HEK293 (cell line): ENCODE results near the gene SLC8A1.

Experiments used
- CTCF ChIA-PET: fragments of 350-600 bp; formaldehyde crosslinking; extraction: SDS; loops from one replicate; lab custom pipeline; 2021; ENCODE audit warnings: antibody characterized with exemption; lab: Yijun Ruan, JAX
- POLR2A ChIA-PET: fragments of 300-600 bp; formaldehyde crosslinking; extraction: SDS; loops from one replicate; lab custom pipeline; 2020; ENCODE audit warnings: antibody characterized with exemption, inconsistent platforms; lab: Yijun Ruan, JAX
- H3K27ac ChIP-seq: fragments of 200-500 bp; sonication (Bioruptor generic); 2 replicates; pipeline ENCODE4 v1.5.1; 2014; ENCODE audit warnings: low read depth, low read length, control low read depth, inconsistent platforms; ENCODE audit errors: extremely low read depth
- H3K36me3 ChIP-seq, 2 experiments: fragments of 200-500 bp in 1 of 2; sonication (Bioruptor generic) in 1 of 2; 1 replicate in 1 of 2; 2 replicates in 1 of 2; pipeline ENCODE4 v1.5.1; 2014 to 2017; ENCODE audit warnings: inconsistent platforms in 2 of 2, low read length in 2 of 2; ENCODE audit not compliant: control insufficient read depth in 2 of 2, insufficient read depth in 1 of 2
- H3K4me1 ChIP-seq: fragments of 200-500 bp; sonication (Bioruptor generic); 2 replicates; pipeline ENCODE4 v1.5.1; 2014; ENCODE audit warnings: mild to moderate bottlenecking, low read length, inconsistent platforms; ENCODE audit not compliant: control insufficient read depth, insufficient read depth
- H3K4me3 ChIP-seq: 2 replicates; pipeline ENCODE4 v1.5.1; 2011; ENCODE audit warnings: low read depth, mild to moderate bottlenecking, control low read depth, low read length, moderate library complexity
- H3K9me3 ChIP-seq: fragments of 200-500 bp; sonication (Bioruptor generic); 2 replicates; pipeline ENCODE4 v1.5.1; 2014; ENCODE audit warnings: low read depth, low read length, inconsistent platforms; ENCODE audit not compliant: control insufficient read depth, insufficient read depth
- BCL11A ChIP-seq: fragments of 450-650 bp; formaldehyde crosslinking; IDR thresholded peaks from 2 replicates; pipeline ENCODE4 v1.5.1; 2016; ENCODE audit warnings: low read depth, missing biosample characterization, missing genetic modification characterization
- HOXA7 ChIP-seq: sonication (generic); formaldehyde crosslinking; IDR thresholded peaks from 2 replicates; pipeline ENCODE4 v1.8.1; 2022; ENCODE audit warnings: missing genetic modification reagents, borderline replicate concordance
- IKZF3 ChIP-seq: fragments of 450-650 bp; IDR thresholded peaks from 2 replicates; pipeline ENCODE4 v1.5.0; 2018; ENCODE audit warnings: missing biosample characterization, mild to moderate bottlenecking, missing genetic modification characterization, moderate library complexity
- ZBTB17 ChIP-seq: fragments of 450-650 bp; formaldehyde crosslinking; IDR thresholded peaks from 2 replicates; pipeline ENCODE4 v1.5.1; 2016; ENCODE audit warnings: missing biosample characterization, missing genetic modification characterization
- ZIC2 ChIP-seq: fragments of 450-650 bp; formaldehyde crosslinking; IDR thresholded peaks from 2 replicates; pipeline ENCODE4 v1.5.1; 2016; ENCODE audit warnings: missing biosample characterization, missing genetic modification characterization
- ZNF132 ChIP-seq: fragments of 450-650 bp; formaldehyde crosslinking; IDR thresholded peaks from 2 replicates; pipeline ENCODE4 v1.5.1; 2017; ENCODE audit warnings: missing biosample characterization, missing genetic modification characterization, borderline replicate concordance
- ZNF16 ChIP-seq: fragments of 450-650 bp; formaldehyde crosslinking; IDR thresholded peaks from 2 replicates; pipeline ENCODE4 v1.5.1; 2016; ENCODE audit warnings: low read depth, missing biosample characterization, missing genetic modification characterization
- ZNF214 ChIP-seq: fragments of 450-650 bp; formaldehyde crosslinking; IDR thresholded peaks from 2 replicates; pipeline ENCODE4 v1.5.1; 2017; ENCODE audit warnings: missing biosample characterization, mild to moderate bottlenecking, missing genetic modification characterization, borderline replicate concordance
- ZNF23 ChIP-seq: fragments of 450-650 bp; formaldehyde crosslinking; IDR thresholded peaks from 2 replicates; pipeline ENCODE4 v1.5.1; 2016; ENCODE audit warnings: missing biosample characterization, missing genetic modification characterization, borderline replicate concordance
- ZNF24 ChIP-seq: fragments of 450-650 bp; formaldehyde crosslinking; IDR thresholded peaks from 2 replicates; pipeline ENCODE4 v1.5.1; 2016; ENCODE audit warnings: missing biosample characterization, missing genetic modification characterization
- ZNF248 ChIP-seq: fragments of 450-650 bp; formaldehyde crosslinking; IDR thresholded peaks from 2 replicates; pipeline ENCODE4 v1.5.1; 2017; ENCODE audit warnings: missing biosample characterization, missing genetic modification characterization
- ZNF394 ChIP-seq: fragments of 450-650 bp; formaldehyde crosslinking; IDR thresholded peaks from 2 replicates; pipeline ENCODE4 v1.5.1; 2016; ENCODE audit warnings: missing biosample characterization, missing genetic modification characterization, mild to moderate bottlenecking, moderate library complexity, borderline replicate concordance
- ZNF514 ChIP-seq: fragments of 450-650 bp; formaldehyde crosslinking; IDR thresholded peaks from 2 replicates; pipeline ENCODE4 v1.5.1; 2016; ENCODE audit warnings: missing biosample characterization, missing genetic modification characterization
- ZNF530 ChIP-seq: fragments of 450-650 bp; formaldehyde crosslinking; IDR thresholded peaks from 2 replicates; pipeline ENCODE4 v1.5.1; 2016; ENCODE audit warnings: low read depth, missing biosample characterization, missing genetic modification characterization
- ZNF558 ChIP-seq: fragments of 450-650 bp; formaldehyde crosslinking; IDR thresholded peaks from 2 replicates; pipeline ENCODE4 v1.5.1; 2016; ENCODE audit warnings: missing biosample characterization, missing genetic modification characterization
- ZNF610 ChIP-seq: fragments of 450-650 bp; formaldehyde crosslinking; IDR thresholded peaks from 2 replicates; pipeline ENCODE4 v1.5.1; 2016; ENCODE audit warnings: missing biosample characterization, missing genetic modification characterization, borderline replicate concordance
- ZNF626 ChIP-seq: fragments of 450-650 bp; sonication (Bioruptor Pico); formaldehyde crosslinking; IDR thresholded peaks from 2 replicates; pipeline ENCODE4 v1.5.1; 2018; ENCODE audit warnings: missing biosample characterization, missing genetic modification characterization, inconsistent platforms
- ZNF791 ChIP-seq: fragments of 450-650 bp; formaldehyde crosslinking; IDR thresholded peaks from 2 replicates; pipeline ENCODE4 v1.5.1; 2016; ENCODE audit warnings: missing biosample characterization, missing genetic modification characterization
- TF ChIP-seq, protein P1 (sequence below): fragments of 450-650 bp; formaldehyde crosslinking; IDR thresholded peaks from 2 replicates; pipeline ENCODE4 v1.5.1; 2016; ENCODE audit warnings: missing biosample characterization, missing genetic modification characterization, borderline replicate concordance
- TF ChIP-seq, protein P2 (sequence below): fragments of 450-650 bp; formaldehyde crosslinking; IDR thresholded peaks from 2 replicates; pipeline ENCODE4 v1.5.1; 2016; ENCODE audit warnings: missing biosample characterization, missing genetic modification characterization
- TF ChIP-seq, protein P3 (sequence below): fragments of 450-650 bp; formaldehyde crosslinking; IDR thresholded peaks from 2 replicates; pipeline ENCODE4 v1.5.1; 2017; ENCODE audit warnings: missing biosample characterization, missing genetic modification characterization
- TF ChIP-seq, protein P4 (sequence below): fragments of 450-650 bp; formaldehyde crosslinking; IDR thresholded peaks from 2 replicates; pipeline ENCODE4 v1.5.1; 2016; ENCODE audit warnings: missing biosample characterization, missing genetic modification characterization
- TF ChIP-seq, protein P5 (sequence below): fragments of 450-650 bp; formaldehyde crosslinking; IDR thresholded peaks from 2 replicates; pipeline ENCODE4 v1.5.1; 2016; ENCODE audit warnings: missing biosample characterization, missing genetic modification characterization, low read depth

Gene SLC8A1

DNA sequence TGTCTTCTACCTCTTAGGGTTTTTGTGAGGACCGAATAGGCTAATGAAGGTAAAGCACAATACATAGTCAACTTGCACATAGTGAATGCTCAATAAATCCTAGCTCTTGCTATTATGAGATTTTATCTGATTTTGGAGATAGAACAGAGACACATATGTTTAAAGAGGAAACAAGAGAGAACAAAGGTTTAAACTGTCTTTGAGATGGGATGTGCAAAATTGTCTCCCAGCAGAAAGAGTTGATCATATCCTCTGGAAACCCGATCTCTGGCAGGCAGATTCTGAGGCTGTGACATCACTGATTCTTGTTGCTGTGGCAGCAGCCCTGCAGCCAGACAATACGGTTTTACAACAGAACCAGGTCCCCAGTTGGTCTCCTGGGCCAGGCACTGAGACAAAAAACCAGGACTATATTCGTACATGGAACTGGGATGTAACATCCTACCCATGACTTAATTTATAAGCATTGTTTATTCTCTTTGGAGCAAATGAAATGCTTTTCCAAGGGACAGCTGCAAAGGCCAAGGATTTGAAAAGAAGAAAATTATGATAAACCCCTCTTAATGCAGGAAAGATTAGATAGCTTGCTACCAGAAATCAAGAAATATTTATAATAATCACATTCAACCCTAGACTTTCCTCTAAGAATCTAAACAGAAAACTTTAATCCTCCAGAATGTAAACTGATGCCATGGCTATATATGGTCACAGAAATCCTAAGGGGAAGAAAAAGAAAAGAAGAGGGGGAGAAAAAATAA lies 80.2 kb downstream of the SLC8A1 start:
- no peak overlapping the region for H3K27ac ChIP-seq
- no peaks in the 10 kb centered on the region for H3K9me3 ChIP-seq
- no peak overlapping the region for H3K4me3 ChIP-seq
- no peaks in the 10 kb centered on the region for H3K36me3 ChIP-seq
- H3K4me1 ChIP-seq, result no peaks in the 10 kb centered on the region
- TF ChIP-seq ZNF514 (tag by site-specific recombination), result no peak
- no peak for TF ChIP-seq ZNF214 (tag by site-specific recombination)
- no peak for TF ChIP-seq ZBTB17 (tag by site-specific recombination)
- no peak for TF ChIP-seq ZNF248
- TF ChIP-seq, protein P1, sequence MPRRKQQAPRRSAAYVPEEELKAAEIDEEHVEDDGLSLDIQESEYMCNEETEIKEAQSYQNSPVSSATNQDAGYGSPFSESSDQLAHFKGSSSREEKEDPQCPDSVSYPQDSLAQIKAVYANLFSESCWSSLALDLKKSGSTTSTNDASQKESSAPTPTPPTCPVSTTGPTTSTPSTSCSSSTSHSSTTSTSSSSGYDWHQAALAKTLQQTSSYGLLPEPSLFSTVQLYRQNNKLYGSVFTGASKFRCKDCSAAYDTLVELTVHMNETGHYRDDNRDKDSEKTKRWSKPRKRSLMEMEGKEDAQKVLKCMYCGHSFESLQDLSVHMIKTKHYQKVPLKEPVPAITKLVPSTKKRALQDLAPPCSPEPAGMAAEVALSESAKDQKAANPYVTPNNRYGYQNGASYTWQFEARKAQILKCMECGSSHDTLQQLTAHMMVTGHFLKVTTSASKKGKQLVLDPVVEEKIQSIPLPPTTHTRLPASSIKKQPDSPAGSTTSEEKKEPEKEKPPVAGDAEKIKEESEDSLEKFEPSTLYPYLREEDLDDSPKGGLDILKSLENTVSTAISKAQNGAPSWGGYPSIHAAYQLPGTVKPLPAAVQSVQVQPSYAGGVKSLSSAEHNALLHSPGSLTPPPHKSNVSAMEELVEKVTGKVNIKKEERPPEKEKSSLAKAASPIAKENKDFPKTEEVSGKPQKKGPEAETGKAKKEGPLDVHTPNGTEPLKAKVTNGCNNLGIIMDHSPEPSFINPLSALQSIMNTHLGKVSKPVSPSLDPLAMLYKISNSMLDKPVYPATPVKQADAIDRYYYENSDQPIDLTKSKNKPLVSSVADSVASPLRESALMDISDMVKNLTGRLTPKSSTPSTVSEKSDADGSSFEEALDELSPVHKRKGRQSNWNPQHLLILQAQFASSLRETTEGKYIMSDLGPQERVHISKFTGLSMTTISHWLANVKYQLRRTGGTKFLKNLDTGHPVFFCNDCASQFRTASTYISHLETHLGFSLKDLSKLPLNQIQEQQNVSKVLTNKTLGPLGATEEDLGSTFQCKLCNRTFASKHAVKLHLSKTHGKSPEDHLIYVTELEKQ, result no peak
- no peak for TF ChIP-seq ZNF530 (tag by site-specific recombination)
- TF ChIP-seq HOXA7 (CRISPR knock-in tag), result no peak
- no peak for TF ChIP-seq ZNF23 (tag by site-specific recombination)
- TF ChIP-seq ZNF132 (tag by site-specific recombination), result no peak
- no peak for TF ChIP-seq ZNF791 (tag by site-specific recombination)
- no peak for TF ChIP-seq ZNF24 (tag by site-specific recombination)
- no peak for TF ChIP-seq ZNF626 (tag by site-specific recombination)
- TF ChIP-seq ZNF16, result no peak
- no peak for TF ChIP-seq BCL11A (tag by site-specific recombination)
- TF ChIP-seq ZNF558 (tag by site-specific recombination), result no peak
- TF ChIP-seq ZNF610 (tag by site-specific recombination), result no peak
- CTCF ChIA-PET, result no interaction called here
- POLR2A ChIA-PET, result no interaction called here

DNA sequence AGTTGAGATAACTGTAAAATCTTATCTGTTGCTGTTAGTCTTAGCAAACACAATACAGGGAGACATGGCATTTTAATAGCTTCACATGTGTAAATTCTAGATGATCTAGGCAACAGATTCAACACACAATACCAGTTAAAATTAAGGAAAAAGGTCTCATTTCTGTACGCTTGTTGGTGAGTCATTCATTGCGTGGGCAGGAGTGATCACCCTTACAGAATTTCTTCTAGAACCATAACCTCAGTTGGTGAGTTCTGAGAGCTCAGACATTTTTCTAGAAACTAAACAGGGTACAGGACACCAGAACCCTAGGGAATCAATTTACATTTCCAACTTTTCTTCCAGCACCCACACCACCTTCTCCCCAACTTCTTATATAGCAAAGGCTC lies 81.9 kb downstream of the SLC8A1 start:
- ChIA-PET CTCF (no interaction called here), POLR2A (no interaction called here)
- no peaks in the 10 kb centered on the region for H3K9me3 ChIP-seq
- no peak overlapping the region for H3K27ac ChIP-seq
- no peaks in the 10 kb centered on the region for H3K4me1 ChIP-seq
- no peaks in the 10 kb centered on the region for H3K36me3 ChIP-seq
- no peak overlapping the region for H3K4me3 ChIP-seq
- TF ChIP-seq, protein P2, sequence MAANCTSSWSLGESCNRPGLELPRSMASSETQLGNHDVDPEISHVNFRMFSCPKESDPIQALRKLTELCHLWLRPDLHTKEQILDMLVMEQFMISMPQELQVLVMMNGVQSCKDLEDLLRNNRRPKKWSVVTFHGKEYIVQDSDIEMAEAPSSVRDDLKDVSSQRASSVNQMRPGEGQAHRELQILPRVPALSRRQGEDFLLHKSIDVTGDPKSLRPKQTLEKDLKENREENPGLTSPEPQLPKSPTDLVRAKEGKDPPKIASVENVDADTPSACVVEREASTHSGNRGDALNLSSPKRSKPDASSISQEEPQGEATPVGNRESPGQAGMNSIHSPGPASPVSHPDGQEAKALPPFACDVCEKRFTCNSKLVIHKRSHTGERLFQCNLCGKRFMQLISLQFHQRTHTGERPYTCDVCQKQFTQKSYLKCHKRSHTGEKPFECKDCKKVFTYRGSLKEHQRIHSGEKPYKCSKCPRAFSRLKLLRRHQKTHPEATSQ (tag by site-specific recombination), result no peak
- TF ChIP-seq, protein P3, sequence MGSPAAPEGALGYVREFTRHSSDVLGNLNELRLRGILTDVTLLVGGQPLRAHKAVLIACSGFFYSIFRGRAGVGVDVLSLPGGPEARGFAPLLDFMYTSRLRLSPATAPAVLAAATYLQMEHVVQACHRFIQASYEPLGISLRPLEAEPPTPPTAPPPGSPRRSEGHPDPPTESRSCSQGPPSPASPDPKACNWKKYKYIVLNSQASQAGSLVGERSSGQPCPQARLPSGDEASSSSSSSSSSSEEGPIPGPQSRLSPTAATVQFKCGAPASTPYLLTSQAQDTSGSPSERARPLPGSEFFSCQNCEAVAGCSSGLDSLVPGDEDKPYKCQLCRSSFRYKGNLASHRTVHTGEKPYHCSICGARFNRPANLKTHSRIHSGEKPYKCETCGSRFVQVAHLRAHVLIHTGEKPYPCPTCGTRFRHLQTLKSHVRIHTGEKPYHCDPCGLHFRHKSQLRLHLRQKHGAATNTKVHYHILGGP, result no peak
- TF ChIP-seq ZNF558 (tag by site-specific recombination) (no peak), ZIC2 (tag by site-specific recombination) (no peak), IKZF3 (tag by site-specific recombination) (no peak), ZNF394 (tag by site-specific recombination) (no peak)
- TF ChIP-seq, protein P4, sequence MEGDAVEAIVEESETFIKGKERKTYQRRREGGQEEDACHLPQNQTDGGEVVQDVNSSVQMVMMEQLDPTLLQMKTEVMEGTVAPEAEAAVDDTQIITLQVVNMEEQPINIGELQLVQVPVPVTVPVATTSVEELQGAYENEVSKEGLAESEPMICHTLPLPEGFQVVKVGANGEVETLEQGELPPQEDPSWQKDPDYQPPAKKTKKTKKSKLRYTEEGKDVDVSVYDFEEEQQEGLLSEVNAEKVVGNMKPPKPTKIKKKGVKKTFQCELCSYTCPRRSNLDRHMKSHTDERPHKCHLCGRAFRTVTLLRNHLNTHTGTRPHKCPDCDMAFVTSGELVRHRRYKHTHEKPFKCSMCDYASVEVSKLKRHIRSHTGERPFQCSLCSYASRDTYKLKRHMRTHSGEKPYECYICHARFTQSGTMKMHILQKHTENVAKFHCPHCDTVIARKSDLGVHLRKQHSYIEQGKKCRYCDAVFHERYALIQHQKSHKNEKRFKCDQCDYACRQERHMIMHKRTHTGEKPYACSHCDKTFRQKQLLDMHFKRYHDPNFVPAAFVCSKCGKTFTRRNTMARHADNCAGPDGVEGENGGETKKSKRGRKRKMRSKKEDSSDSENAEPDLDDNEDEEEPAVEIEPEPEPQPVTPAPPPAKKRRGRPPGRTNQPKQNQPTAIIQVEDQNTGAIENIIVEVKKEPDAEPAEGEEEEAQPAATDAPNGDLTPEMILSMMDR (tag by site-specific recombination), result no peak
- TF ChIP-seq, protein P5, sequence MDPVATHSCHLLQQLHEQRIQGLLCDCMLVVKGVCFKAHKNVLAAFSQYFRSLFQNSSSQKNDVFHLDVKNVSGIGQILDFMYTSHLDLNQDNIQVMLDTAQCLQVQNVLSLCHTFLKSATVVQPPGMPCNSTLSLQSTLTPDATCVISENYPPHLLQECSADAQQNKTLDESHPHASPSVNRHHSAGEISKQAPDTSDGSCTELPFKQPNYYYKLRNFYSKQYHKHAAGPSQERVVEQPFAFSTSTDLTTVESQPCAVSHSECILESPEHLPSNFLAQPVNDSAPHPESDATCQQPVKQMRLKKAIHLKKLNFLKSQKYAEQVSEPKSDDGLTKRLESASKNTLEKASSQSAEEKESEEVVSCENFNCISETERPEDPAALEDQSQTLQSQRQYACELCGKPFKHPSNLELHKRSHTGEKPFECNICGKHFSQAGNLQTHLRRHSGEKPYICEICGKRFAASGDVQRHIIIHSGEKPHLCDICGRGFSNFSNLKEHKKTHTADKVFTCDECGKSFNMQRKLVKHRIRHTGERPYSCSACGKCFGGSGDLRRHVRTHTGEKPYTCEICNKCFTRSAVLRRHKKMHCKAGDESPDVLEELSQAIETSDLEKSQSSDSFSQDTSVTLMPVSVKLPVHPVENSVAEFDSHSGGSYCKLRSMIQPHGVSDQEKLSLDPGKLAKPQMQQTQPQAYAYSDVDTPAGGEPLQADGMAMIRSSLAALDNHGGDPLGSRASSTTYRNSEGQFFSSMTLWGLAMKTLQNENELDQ (tag by site-specific recombination), result no peak
